ENCODE results near the gene CYYR1.

The CYYR1 gene

GRCh38 chr21:26441149-26441548 lies 131.9 kb downstream of the CYYR1 start:
- no peak overlapping the region for H3K9ac ChIP-seq
- no peak for TF ChIP-seq CTCF (conservative IDR thresholded peaks at IDR 0.05; ENCODE audit: low read depth, low read length)
- H3K27ac ChIP-seq: no peak overlapping the region
- no peaks in the 10 kb centered on the region for H4K20me1 ChIP-seq (ENCODE audit: insufficient read depth)
- H3K36me3 ChIP-seq (ENCODE audit: insufficient read depth): no peaks in the 10 kb centered on the region
- no peaks in the 10 kb centered on the region for H3K4me1 ChIP-seq (ENCODE audit: low read depth, poor library complexity, severe bottlenecking)
- no peak overlapping the region for H2AFZ ChIP-seq (ENCODE audit: low read depth)
- H3K27me3 ChIP-seq (ENCODE audit: insufficient read depth, low read depth): no peaks in the 10 kb centered on the region
- no peaks in the 10 kb centered on the region for H3K79me2 ChIP-seq (ENCODE audit: insufficient read depth, low read depth)
- no peak overlapping the region for H3K4me3 ChIP-seq (IDR thresholded peaks at IDR 0.05; ENCODE audit: insufficient read depth, low read depth, low read length)
- H3K4me2 ChIP-seq: no peak overlapping the region

GRCh38 chr21:26438976-26439375 lies 134.1 kb downstream of the CYYR1 start:
- H2AFZ ChIP-seq (ENCODE audit: low read depth): no peak overlapping the region
- no peak overlapping the region for H3K27ac ChIP-seq
- H4K20me1 ChIP-seq (ENCODE audit: insufficient read depth): no peaks in the 10 kb centered on the region
- no peaks in the 10 kb centered on the region for H3K79me2 ChIP-seq (ENCODE audit: insufficient read depth, low read depth)
- no peaks in the 10 kb centered on the region for H3K36me3 ChIP-seq (ENCODE audit: insufficient read depth)
- no peak for TF ChIP-seq CTCF (conservative IDR thresholded peaks at IDR 0.05; ENCODE audit: low read depth, low read length)
- no peak overlapping the region for H3K4me2 ChIP-seq
- no peaks in the 10 kb centered on the region for H3K27me3 ChIP-seq (ENCODE audit: insufficient read depth, low read depth)
- no peak overlapping the region for H3K4me3 ChIP-seq (IDR thresholded peaks at IDR 0.05; ENCODE audit: insufficient read depth, low read depth, low read length)
- H3K4me1 ChIP-seq (ENCODE audit: low read depth, poor library complexity, severe bottlenecking): no peaks in the 10 kb centered on the region
- no peak overlapping the region for H3K9ac ChIP-seq

GRCh38 chr21:26437326-26438009 lies 135.6 kb downstream of the CYYR1 start:
- TF ChIP-seq CTCF (conservative IDR thresholded peaks at IDR 0.05; ENCODE audit: low read depth, low read length): no peak
- no peaks in the 10 kb centered on the region for H3K27me3 ChIP-seq (ENCODE audit: insufficient read depth, low read depth)
- no peak overlapping the region for H3K4me2 ChIP-seq
- H3K4me1 ChIP-seq (ENCODE audit: low read depth, poor library complexity, severe bottlenecking): peaks cover 9% of the 10 kb centered on the region
- no peaks in the 10 kb centered on the region for H3K79me2 ChIP-seq (ENCODE audit: insufficient read depth, low read depth)
- H3K4me3 ChIP-seq (IDR thresholded peaks at IDR 0.05; ENCODE audit: insufficient read depth, low read depth, low read length): no peak overlapping the region
- no peak overlapping the region for H3K27ac ChIP-seq
- H3K36me3 ChIP-seq (ENCODE audit: insufficient read depth): no peaks in the 10 kb centered on the region
- no peak overlapping the region for H3K9ac ChIP-seq
- H2AFZ ChIP-seq (ENCODE audit: low read depth): no peak overlapping the region
- no peaks in the 10 kb centered on the region for H4K20me1 ChIP-seq (ENCODE audit: insufficient read depth)

GRCh38 chr21:26433386-26433785 lies 139.7 kb downstream of the CYYR1 start:
- H3K36me3 ChIP-seq (ENCODE audit: insufficient read depth): no peaks in the 10 kb centered on the region
- TF ChIP-seq CTCF (conservative IDR thresholded peaks at IDR 0.05; ENCODE audit: low read depth, low read length): no peak
- no peak overlapping the region for H2AFZ ChIP-seq (ENCODE audit: low read depth)
- H3K27me3 ChIP-seq (ENCODE audit: insufficient read depth, low read depth): no peaks in the 10 kb centered on the region
- H3K9ac ChIP-seq: no peak overlapping the region
- no peak overlapping the region for H3K4me3 ChIP-seq (IDR thresholded peaks at IDR 0.05; ENCODE audit: insufficient read depth, low read depth, low read length)
- no peak overlapping the region for H3K27ac ChIP-seq
- H4K20me1 ChIP-seq (ENCODE audit: insufficient read depth): no peaks in the 10 kb centered on the region
- peaks cover 21% of the 10 kb centered on the region for H3K4me1 ChIP-seq (ENCODE audit: low read depth, poor library complexity, severe bottlenecking)
- H3K79me2 ChIP-seq (ENCODE audit: insufficient read depth, low read depth): no peaks in the 10 kb centered on the region
- H3K4me2 ChIP-seq: no peak overlapping the region
